Stomach smooth muscle (tissue), 2 donors: ENCODE results near the gene RELT.

Experiments
- H3K27ac ChIP-seq: one replicate; pipeline ENCODE4 v1.7.0; 2013; ENCODE audit warnings: mild to moderate bottlenecking, low read length, inconsistent platforms
- H3K27me3 ChIP-seq, 2 donors: one replicate each; pipeline ENCODE4 v1.7.0; 2013; ENCODE audit warnings: low read length in 2 of 2; ENCODE audit not compliant: insufficient read depth in 2 of 2, control insufficient read depth in 1 of 2
- H3K36me3 ChIP-seq, 2 donors: one replicate each; pipeline ENCODE4 v1.7.0; 2013; ENCODE audit warnings: low read length in 2 of 2; ENCODE audit not compliant: control insufficient read depth in 2 of 2, insufficient read depth in 2 of 2
- H3K4me1 ChIP-seq: one replicate; pipeline ENCODE4 v1.7.0; 2013; ENCODE audit warnings: low read length; ENCODE audit not compliant: control insufficient read depth, insufficient read depth
- H3K4me3 ChIP-seq, 2 donors: one replicate each; pipeline ENCODE4 v1.7.0; 2013; ENCODE audit warnings: low read length in 2 of 2
- H3K9ac ChIP-seq, 2 donors: one replicate each; pipeline ENCODE4 v1.7.0; 2013; ENCODE audit warnings: low read length in 2 of 2, mild to moderate bottlenecking in 1 of 2
- H3K9me3 ChIP-seq, 2 donors: one replicate each; pipeline ENCODE4 v1.7.0; 2013; ENCODE audit warnings: low read length in 2 of 2; ENCODE audit not compliant: control insufficient read depth in 2 of 2
- donor health status: healthy.
- donor health status: Pancreatic carcinoma.

Gene RELT

DNA sequence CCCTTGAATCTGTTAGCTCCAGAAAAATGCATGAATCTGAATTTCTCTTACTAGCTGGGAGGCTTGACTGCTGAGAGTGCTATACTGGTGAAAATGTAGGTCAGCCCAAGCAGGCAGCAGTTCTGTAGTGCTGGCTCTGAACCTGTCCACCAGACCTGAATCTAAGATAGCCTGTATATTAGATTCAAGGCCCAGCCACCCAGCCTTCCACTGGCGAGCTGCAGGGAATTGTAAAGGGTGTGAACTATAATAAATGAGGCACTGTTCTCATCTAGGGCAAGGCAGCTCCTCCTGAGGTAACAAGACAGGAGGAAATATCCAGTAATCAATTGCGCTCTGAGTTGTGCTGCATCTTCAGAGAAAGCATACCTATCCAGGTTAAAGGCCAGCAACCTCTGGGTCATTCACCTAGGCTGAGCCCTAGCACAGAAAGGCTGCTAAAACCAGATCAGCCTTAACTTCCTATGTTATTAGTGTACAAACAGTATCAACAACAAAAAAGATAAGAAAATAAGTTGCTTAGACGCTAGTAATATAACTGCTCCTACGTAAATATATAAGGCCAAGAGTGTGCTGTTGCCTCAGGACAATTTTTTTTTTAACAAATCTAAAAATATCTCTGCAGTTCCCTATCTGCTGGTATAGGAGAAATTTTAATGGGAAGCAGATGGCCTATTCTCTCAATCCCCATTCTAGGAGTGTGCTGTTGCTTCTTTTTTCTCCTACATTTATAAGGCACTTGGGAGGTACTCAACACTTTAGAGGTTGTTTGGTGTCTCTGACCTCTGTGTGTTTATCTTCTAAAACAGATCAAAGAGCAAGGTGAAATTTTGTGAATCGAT lies 63.0 kb downstream of the RELT start:
- Histone ChIP-seq H3K27ac (no peak overlapping the region), H3K27me3 (no peaks in the 10 kb centered on the region), H3K36me3 (no peaks in the 10 kb centered on the region), H3K9ac (no peak overlapping the region), H3K4me1 (no peaks in the 10 kb centered on the region), H3K4me3 (no peak overlapping the region), H3K9me3 (no peaks in the 10 kb centered on the region)

DNA sequence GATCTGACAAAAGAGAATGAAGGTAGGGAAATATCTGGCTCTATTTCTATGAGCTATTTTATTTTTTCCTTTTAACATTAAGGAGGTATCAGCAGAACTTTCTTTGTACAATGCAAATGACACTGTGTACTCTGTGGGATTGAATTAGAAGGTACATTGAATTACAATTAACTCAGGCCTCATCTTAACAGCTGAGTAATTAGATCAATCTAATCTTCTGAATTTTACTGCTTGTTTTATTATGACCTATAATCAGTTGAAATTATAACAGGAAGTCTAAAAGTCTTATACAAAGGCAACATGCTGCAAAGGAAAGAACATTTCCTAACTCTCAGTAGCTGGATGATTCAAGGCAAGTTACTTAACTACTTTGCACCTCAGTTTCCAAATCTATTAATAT lies 69.8 kb downstream of the RELT start:
- Histone ChIP-seq H3K36me3 (no peaks in the 10 kb centered on the region), H3K9ac (no peak overlapping the region), H3K4me3 (no peak overlapping the region), H3K27ac (no peak overlapping the region), H3K9me3 (no peaks in the 10 kb centered on the region), H3K4me1 (no peaks in the 10 kb centered on the region), H3K27me3 (no peaks in the 10 kb centered on the region)

DNA sequence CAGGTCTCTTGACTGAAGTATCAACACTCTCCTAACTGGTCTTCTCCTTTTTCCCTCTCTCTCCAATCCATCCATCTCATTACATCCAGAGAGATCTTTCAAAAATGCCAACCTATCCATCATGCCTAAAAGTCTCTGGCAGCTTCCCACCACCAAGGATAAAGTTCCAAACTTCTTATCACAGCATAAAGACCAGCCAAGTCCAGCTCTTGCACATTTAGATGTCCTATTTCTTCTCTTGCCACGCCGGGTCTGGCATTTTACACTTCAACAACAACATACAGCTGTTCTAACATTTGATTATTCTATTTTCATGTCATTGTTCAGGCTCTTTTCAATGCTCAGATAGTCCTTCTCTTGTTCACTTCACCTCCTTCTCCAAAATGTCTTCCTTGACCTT lies 70.6 kb downstream of the RELT start:
- no peak overlapping the region for H3K27ac ChIP-seq
- no peaks in the 10 kb centered on the region for H3K27me3 ChIP-seq
- H3K4me1 ChIP-seq, result no peaks in the 10 kb centered on the region
- H3K4me3 ChIP-seq, result no peak overlapping the region
- no peak overlapping the region for H3K9ac ChIP-seq
- no peaks in the 10 kb centered on the region for H3K36me3 ChIP-seq
- H3K9me3 ChIP-seq, result no peaks in the 10 kb centered on the region
